HCT116 (cell line): ENCODE data around the gene ISG20. TPM values are rescaled to one million over a fixed set of nuclear protein-coding genes. Genes with fewer than 3 reads are reported as not detected.

Experiments used
- ATAC-seq: fragments of 200-7000 bp; cut with Tn5 transposase; 2 replicates; pipeline ENCODE4 v1.9.1; 2020; ENCODE audit warnings: mild to moderate bottlenecking, moderate library complexity
- BruUV-seq: library from RNA; stranded (reverse); fragments of 400-500 nt; replicated peaks from 2 replicates; lab custom pipeline; 2021; lab: Mats Ljungman, UMichigan
- CTCF ChIA-PET: fragments of 300-600 bp; sonication (Branson Sonifier 250); formaldehyde crosslinking; loops from one replicate; lab custom pipeline; 2021; ENCODE audit warnings: antibody characterized with exemption; lab: Charles Lee
- POLR2A ChIA-PET: fragments of 300-600, 350-600 bp; sonication (Branson Sonifier 250); formaldehyde crosslinking; loops from one replicate; lab custom pipeline; 2021; ENCODE audit warnings: antibody characterized with exemption; lab: Charles Lee
- RAD21 ChIA-PET, 2 experiments: fragments of 300-600 bp; sonication (Branson Sonifier 250); formaldehyde crosslinking; loops; one replicate each; lab custom pipeline; 2023; ENCODE audit warnings: low total read pairs in 2 of 2; ENCODE audit not compliant: uncharacterized antibody in 2 of 2, unreplicated experiment in 2 of 2, low non-redundant PET in 1 of 2; lab: Charles Lee
- DNase-seq: peaks from one replicate; pipeline ENCODE4 v3.0.0-alpha.2; 2010; ENCODE audit warnings: low read depth, low spot score
- H2AFZ ChIP-seq: fragments of 200-600 bp; shearing (Covaris generic), sonication (generic); 2 replicates; pipeline ENCODE4 v1.6.1; 2017; ENCODE audit warnings: low read depth, mixed run types, mixed read lengths, antibody characterized with exemption, low read length; ENCODE audit not compliant: poor library complexity, severe bottlenecking
- H3K27ac ChIP-seq: 2 replicates; pipeline ENCODE4 v1.5.1; 2012; ENCODE audit warnings: low read depth, low read length
- H3K27me3 ChIP-seq: fragments of 200-600 bp; sonication (generic); 2 replicates; pipeline ENCODE4 v1.6.1; 2016; ENCODE audit warnings: mixed run types, low read length, mixed read lengths; ENCODE audit not compliant: insufficient read depth
- H3K36me3 ChIP-seq, 2 experiments: fragments of 200-500 bp in 1 of 2; fragments of 200-600 bp in 1 of 2; sonication (Bioruptor generic) in 1 of 2; sonication (generic) in 1 of 2; 2 replicates each; pipeline versions ENCODE4 v1.5.1 to v1.6.1; 2014 to 2016; ENCODE audit warnings: low read length in 2 of 2, inconsistent platforms in 1 of 2, mixed read lengths in 1 of 2, mixed run types in 1 of 2; ENCODE audit not compliant: insufficient read depth in 2 of 2, control insufficient read depth in 1 of 2
- H3K4me1 ChIP-seq, 2 experiments: fragments of 200-600 bp in 1 of 2; sonication (generic) in 1 of 2; 2 replicates each; pipeline versions ENCODE4 v1.5.1 to v1.6.1; 2012 to 2017; ENCODE audit warnings: low read length in 2 of 2, inconsistent platforms in 1 of 2, mild to moderate bottlenecking in 1 of 2, mixed read lengths in 1 of 2, mixed run types in 1 of 2, moderate library complexity in 1 of 2; ENCODE audit not compliant: insufficient read depth in 2 of 2, control insufficient read depth in 1 of 2
- H3K4me2 ChIP-seq: fragments of 200-600 bp; sonication (generic); 2 replicates; pipeline ENCODE4 v1.6.1; 2017; ENCODE audit warnings: mixed run types, low read length, mixed read lengths
- H3K4me3 ChIP-seq, 2 experiments: fragments of 200-600 bp in 1 of 2; sonication (generic) in 1 of 2; replicated peaks in 1 of 2; 2 replicates each; pipeline ENCODE4 v1.5.1; 2011 to 2016; ENCODE audit warnings: low read length in 2 of 2, control low read depth in 1 of 2, low read depth in 1 of 2, mild to moderate bottlenecking in 1 of 2, mixed read lengths in 1 of 2, mixed run types in 1 of 2
- H3K79me2 ChIP-seq: fragments of 200-600 bp; sonication (generic); 2 replicates; pipeline ENCODE4 v1.6.1; 2017; ENCODE audit warnings: mild to moderate bottlenecking, mixed run types, low read length, moderate library complexity, mixed read lengths; ENCODE audit not compliant: insufficient read depth
- H3K9ac ChIP-seq: fragments of 200-600 bp; sonication (generic); 2 replicates; pipeline ENCODE4 v1.6.1; 2016; ENCODE audit warnings: low read length, mixed read lengths
- H3K9me2 ChIP-seq: fragments of 200-600 bp; sonication (generic), shearing (Covaris generic); 2 replicates; pipeline ENCODE4 v1.6.1; 2017; ENCODE audit warnings: mixed run types, mild to moderate bottlenecking, moderate library complexity; ENCODE audit not compliant: insufficient read depth
- H3K9me3 ChIP-seq, 2 experiments: fragments of 200-500 bp in 1 of 2; fragments of 200-600 bp in 1 of 2; sonication (Bioruptor generic) in 1 of 2; sonication (generic) in 1 of 2; 2 replicates each; pipeline ENCODE4 v1.6.1; 2014 to 2017; ENCODE audit warnings: low read length in 2 of 2, mixed read lengths in 2 of 2, inconsistent platforms in 1 of 2, low read depth in 1 of 2, mild to moderate bottlenecking in 1 of 2, mixed run types in 1 of 2, moderate library complexity in 1 of 2; ENCODE audit not compliant: control insufficient read depth in 1 of 2, insufficient read depth in 1 of 2
- H4K20me1 ChIP-seq: fragments of 200-600 bp; sonication (generic), shearing (Covaris generic); 2 replicates; pipeline ENCODE4 v1.6.1; 2017; ENCODE audit warnings: mixed run types, mild to moderate bottlenecking, moderate library complexity; ENCODE audit not compliant: insufficient read depth
- CEBPB ChIP-seq: IDR thresholded peaks from 2 replicates; pipeline ENCODE4 v1.6.1; 2012; ENCODE audit warnings: low read depth
- CTCF ChIP-seq, 3 experiments: fragments of 200-600 bp in 1 of 3; sonication (generic) in 1 of 3; IDR thresholded peaks in 2 of 3; conservative IDR thresholded peaks in 1 of 3; 2 replicates each; pipeline ENCODE4 v1.5.1; 2012 to 2017; ENCODE audit warnings: low read depth in 2 of 3, low read length in 2 of 3, antibody characterized with exemption in 1 of 3, borderline replicate concordance in 1 of 3, control low read depth in 1 of 3, mild to moderate bottlenecking in 1 of 3, mixed read lengths in 1 of 3, mixed run types in 1 of 3, moderate library complexity in 1 of 3; ENCODE audit not compliant: insufficient read depth in 1 of 3
- EZH2 ChIP-seq: fragments of 200-600 bp; sonication (generic); IDR thresholded peaks from 2 replicates; pipeline ENCODE4 v1.6.1; 2017; ENCODE audit warnings: antibody characterized with exemption, mixed run types
- REST ChIP-seq: IDR thresholded peaks from 2 replicates; pipeline ENCODE4 v1.6.1; 2012; ENCODE audit warnings: low read depth
- YY1 ChIP-seq: IDR thresholded peaks from 2 replicates; pipeline ENCODE4 v1.6.1; 2011; ENCODE audit warnings: low read length, low read depth, moderate library complexity, mild to moderate bottlenecking; ENCODE audit not compliant: insufficient replicate concordance; ENCODE audit errors: extremely low read depth
- ZBTB33 ChIP-seq: IDR thresholded peaks from 2 replicates; pipeline ENCODE4 v1.6.1; 2011; ENCODE audit warnings: mild to moderate bottlenecking, low read length, moderate library complexity; ENCODE audit not compliant: insufficient replicate concordance; ENCODE audit errors: extremely low read depth
- ZNF274 ChIP-seq: fragments of 200-500 bp; sonication (Bioruptor generic); IDR thresholded peaks from 2 replicates; pipeline ENCODE4 v1.6.1; 2014; ENCODE audit warnings: mild to moderate bottlenecking, low read depth, low read length, inconsistent platforms
- intact Hi-C: fragments of 100-400 bp; cut with micrococcal nuclease; formaldehyde crosslinking; loops from 2 replicates; pipeline ENCODE4 v1.10.0; 2022
- total RNA-seq: library from RNA; stranded (reverse); gene quantifications from one replicate; pipeline ENCODE4 v1.2.1, GENCODE V29; 2021; ENCODE audit not compliant: unreplicated experiment

The ISG20 gene
- total RNA-seq, 1 experiment from 2014 or later = 11.0 TPM

- Histone ChIP-seq H3K9me3 (no peaks in the 10 kb centered on the region), H3K27ac (no peak overlapping the region; the same call in 1 of the 2 replicates), H3K4me2 (peak overlapping the region; percentile 64), H3K4me3 (no peak overlapping the region), H3K9ac (peak overlapping the region; percentile 29; the same call in 1 of the 2 replicates), H3K79me2 (peaks cover 6% of the 10 kb centered on the region; the same call in 1 of the 2 replicates), H3K36me3 (peaks cover 0 to 10% of the 10 kb centered on the region in 2 experiments; a peak in 1 of 4 replicates)
- no TSS peak for BruUV-seq
- no peak for DNase-seq
- TF ChIP-seq YY1 (no peak), EZH2 (no peak), CTCF (IDR thresholded peaks at IDR 0.05 in 2 of 3, conservative IDR thresholded peaks at IDR 0.05 in 1 of 3; ENCODE audit: borderline replicate concordance in 1 of 3, insufficient read depth in 1 of 3, low read depth in 2 of 3, low read length in 2 of 3) (no peak), CEBPB (no peak), REST (no peak), ZBTB33 (no peak), ZNF274 (no peak)
- TF ChIP-seq, all 23 proteins: peak for 0
- Histone ChIP-seq H2AFZ (no peak overlapping the region), H4K20me1 (no peaks in the 10 kb centered on the region), H3K9me2 (no peaks in the 10 kb centered on the region), H3K4me1 (peaks cover 38 to 44% of the 10 kb centered on the region in 2 experiments), H3K27me3 (no peaks in the 10 kb centered on the region)
- intact Hi-C loops = no loop called here
- ChIA-PET CTCF (interaction anchor here (1.4 kb wide), 1 partner anchor 571 kb away, joined by 3 read pairs; no protein-coding TSS in a partner anchor), POLR2A (interaction anchor here (2.1 kb wide), 1 partner anchor 15 kb away, joined by 6 read pairs; the partner anchor contains the start of gene AEN), RAD21 (no interaction called here)
- no peak for ATAC-seq
Observed at GRCh38 chr15:88636654-88637053, 2.2 kb upstream of the ISG20 start.
